Heart left ventricle (tissue), 16 donors: ENCODE measurements around the gene HMX1. TPM values are rescaled to one million over a fixed set of nuclear protein-coding genes. Genes with fewer than 3 reads are reported as not detected.
A peak's percentile ranks its signal among the peaks of the same experiment; 100 is the strongest.

Experiments
- ATAC-seq, 4 donors: fragments of 200-7000 bp; cut with Tn5 transposase; one replicate each; pipeline ENCODE4 v1.9.1; 2020 to 2022; ENCODE audit warnings: moderate library complexity in 4 of 4, mild to moderate bottlenecking in 3 of 4, moderate number of reproducible peaks in 1 of 4
- DNase-seq, 5 donors: peaks; one replicate each; pipeline ENCODE4 v3.0.0-alpha.2; 2020
- H3K27ac ChIP-seq, 12 donors: fragments of 200-600 bp; sonication (generic) in 4 of 12; one replicate each; pipeline versions ENCODE4 v1.5.0 to v1.8.0; 2016 to 2022; ENCODE audit warnings: mild to moderate bottlenecking in 2 of 12
- H3K27me3 ChIP-seq, 9 donors: fragments of 200-600 bp; sonication (generic) in 2 of 9; one replicate each; pipeline versions ENCODE4 v1.5.1 to v1.8.0; 2016 to 2022; ENCODE audit warnings: mild to moderate bottlenecking in 3 of 9
- H3K36me3 ChIP-seq, 9 donors: fragments of 200-600 bp; sonication (generic) in 2 of 9; one replicate each; pipeline versions ENCODE4 v1.5.0 to v1.8.0; 2018 to 2022; ENCODE audit warnings: mild to moderate bottlenecking in 2 of 9
- H3K4me1 ChIP-seq, 12 donors: fragments of 200-600 bp; sonication (generic) in 4 of 12; one replicate each; pipeline versions ENCODE4 v1.5.0 to v1.8.0; 2016 to 2022; ENCODE audit warnings: mild to moderate bottlenecking in 3 of 12
- H3K4me3 ChIP-seq, 12 donors: fragments of 200-600 bp; sonication (generic) in 4 of 12; one replicate each; pipeline versions ENCODE4 v1.5.0 to v1.8.0; 2017 to 2022; ENCODE audit warnings: mild to moderate bottlenecking in 9 of 12, moderate library complexity in 4 of 12
- H3K9me3 ChIP-seq, 12 donors: fragments of 200-600 bp; sonication (generic) in 4 of 12; one replicate each; pipeline versions ENCODE4 v1.5.0 to v1.8.0; 2016 to 2022; ENCODE audit warnings: mild to moderate bottlenecking in 1 of 12
- POLR2A ChIP-seq, 2 donors: fragments of 450-650 bp; IDR thresholded peaks; one replicate each; pipeline ENCODE4 v1.6.1; 2017; ENCODE audit warnings: antibody characterized with exemption in 2 of 2, mild to moderate bottlenecking in 2 of 2, moderate library complexity in 2 of 2
- WGBS, 4 donors: extraction: QIAGEN DNeasy Blood & Tissue Kit in 2 of 4; methylation state at CpG; one replicate each; pipeline versions ENCODE4 v1.1.5 to v1.1.7; 2013 to 2018; 5-methylcytosine and 5-hydroxymethylcytosine counted together
- intact Hi-C, 10 donors: fragments of 100-400 bp; cut with DNase I; formaldehyde crosslinking; loops; one replicate each; pipeline versions ENCODE4 v1.11.1 to v1.14.2; 2022
- polyA plus RNA-seq, 2 donors: library from polyadenylated mRNA; stranded (reverse); fragments of 200-250 nt; gene quantifications; one replicate each; pipeline ENCODE4 v1.2.3, GENCODE V29; 2013
- total RNA-seq, 9 donors: library from RNA; depleted of rRNA in 2 of 9; stranded (reverse); fragments of >200 nt in 2 of 9; fragmentation: NEBNext Ultra II Directional in 3 of 9; extraction: Animal tissue kit (Norgen Biotek cat#: 25700) in 3 of 9; gene quantifications; one replicate each; pipeline versions ENCODE4 v1.1.0 to v1.2.4, GENCODE V29; 2016 to 2023
- TF ChIP-seq, protein P1 (sequence below), 12 donors: fragments of 200-600 bp; sonication (generic) in 4 of 12; IDR thresholded peaks; one replicate each; pipeline versions ENCODE4 v1.5.0 to v1.8.0; 2018 to 2022; ENCODE audit warnings: antibody characterized with exemption in 12 of 12, mild to moderate bottlenecking in 5 of 12
- donor health status: ischemic (EF 13 %, LVEDD 7.1; RV severe dilation, severe dysfunction).
- donor health status: healthy with polysubstance abuse.
- donor health status: DM: no; HTN: yes; CAD: no.
- donor health status: DM: no; HTN: no; CAD: no.
- donor health status: ischemic (EF 25% LVEDD 6.9; RV normal size, moderate dysfunction).
- donor health status: ischemic (EF 25% LVEDD 5.7; RV mildly dilated, moderate dysfunction).
- donor health status: healthy.
- donor health status: DM: yes; HTN: yes; CAD: no.
- donor health status: ischemic (EF 35%, LVEDD 5.7; RV mildly dilated, moderate dysfunction).
- donor health status: nonischemic (EF 11% LVEDD 7.7; RV severe dilation, severe dysfunction).
- donor health status: DM: yes; HTN: yes; CAD: no.
- donor health status: PGD.
- donor health status: ischemic (EF 29% LVEDD 5.4; RV normal size, mild dysfunction).
- donor health status: nonischemic (EF 23%, LVEDD 6.1; RV moderate dilation, normal function).

HMX1 gene
- total and polyA plus RNA-seq, 11 donors: 0.25 TPM; not detected in 10

- peak in 1 of 5 donors; percentile 8 for DNase-seq
- H3K9me3 ChIP-seq: no peaks in the 10 kb centered on the region
- WGBS, 4 donors: 76 to 81% (median 79%) methylated on average over 5 to 6 of the region's 6 CpGs
- H3K4me3 ChIP-seq: no peak overlapping the region
- intact Hi-C loops: loop anchor here in 9 of 10 donors (10.0 kb wide), 4 partner anchors 298 to 448 kb away; no protein-coding TSS in a partner anchor
- no peaks in the 10 kb centered on the region for H3K36me3 ChIP-seq
- peaks cover 0 to 27% (median 9%) of the 10 kb centered on the region in 9 donors for H3K27me3 ChIP-seq
- H3K27ac ChIP-seq: no peak overlapping the region
- ATAC-seq: no peak
- no peaks in the 10 kb centered on the region for H3K4me1 ChIP-seq
- TF ChIP-seq, protein P1, sequence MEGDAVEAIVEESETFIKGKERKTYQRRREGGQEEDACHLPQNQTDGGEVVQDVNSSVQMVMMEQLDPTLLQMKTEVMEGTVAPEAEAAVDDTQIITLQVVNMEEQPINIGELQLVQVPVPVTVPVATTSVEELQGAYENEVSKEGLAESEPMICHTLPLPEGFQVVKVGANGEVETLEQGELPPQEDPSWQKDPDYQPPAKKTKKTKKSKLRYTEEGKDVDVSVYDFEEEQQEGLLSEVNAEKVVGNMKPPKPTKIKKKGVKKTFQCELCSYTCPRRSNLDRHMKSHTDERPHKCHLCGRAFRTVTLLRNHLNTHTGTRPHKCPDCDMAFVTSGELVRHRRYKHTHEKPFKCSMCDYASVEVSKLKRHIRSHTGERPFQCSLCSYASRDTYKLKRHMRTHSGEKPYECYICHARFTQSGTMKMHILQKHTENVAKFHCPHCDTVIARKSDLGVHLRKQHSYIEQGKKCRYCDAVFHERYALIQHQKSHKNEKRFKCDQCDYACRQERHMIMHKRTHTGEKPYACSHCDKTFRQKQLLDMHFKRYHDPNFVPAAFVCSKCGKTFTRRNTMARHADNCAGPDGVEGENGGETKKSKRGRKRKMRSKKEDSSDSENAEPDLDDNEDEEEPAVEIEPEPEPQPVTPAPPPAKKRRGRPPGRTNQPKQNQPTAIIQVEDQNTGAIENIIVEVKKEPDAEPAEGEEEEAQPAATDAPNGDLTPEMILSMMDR (IDR thresholded peaks at IDR 0.05): no peak
- TF ChIP-seq POLR2A (IDR thresholded peaks at IDR 0.05): no peak
These were observed 40.9 kb upstream of the HMX1 start for GRCh38 chr4:8912506-8912905.

DNA sequence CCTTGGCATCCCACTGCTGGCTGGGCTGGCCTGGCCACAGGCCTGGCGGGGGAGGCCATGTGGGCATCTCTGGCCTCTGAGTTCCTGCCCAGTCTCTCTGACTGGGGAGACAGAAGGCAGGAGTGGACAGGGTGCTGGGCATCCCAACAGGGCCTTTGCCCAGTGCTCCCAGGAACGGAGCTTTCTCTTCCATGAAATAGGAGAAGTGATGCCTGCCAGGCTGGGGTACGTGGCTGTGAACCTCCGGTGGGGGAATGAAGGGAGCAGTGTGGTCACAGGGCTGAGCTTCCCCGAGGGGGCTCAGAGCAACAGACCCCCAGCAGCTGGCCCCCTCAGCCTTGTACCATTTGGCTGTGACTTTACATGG, 40.4 kb upstream of the HMX1 start:
- H3K9me3 ChIP-seq: no peaks in the 10 kb centered on the region
- peaks cover 0 to 31% (median 9%) of the 10 kb centered on the region in 9 donors for H3K27me3 ChIP-seq
- 55 to 85% (median 74%) methylated on average over 2 to 5 of the region's 5 CpGs for WGBS, 4 donors
- TF ChIP-seq, protein P1 (IDR thresholded peaks at IDR 0.05): no peak
- TF ChIP-seq POLR2A (IDR thresholded peaks at IDR 0.05): no peak
- H3K36me3 ChIP-seq: no peaks in the 10 kb centered on the region
- ATAC-seq: no peak
- DNase-seq: peak in 1 of 5 donors; percentile 8
- no peak overlapping the region for H3K4me3 ChIP-seq
- no peak overlapping the region for H3K27ac ChIP-seq
- no peaks in the 10 kb centered on the region for H3K4me1 ChIP-seq
- intact Hi-C loops: loop anchor here in 9 of 10 donors (10.0 kb wide), 4 partner anchors 297 to 447 kb away; no protein-coding TSS in a partner anchor

- DNase-seq (peak in 2 of 5 donors; percentile 13 to 16), ATAC-seq (no peak)
- Histone ChIP-seq H3K27ac (no peak overlapping the region), H3K4me3 (no peak overlapping the region), H3K36me3 (no peaks in the 10 kb centered on the region), H3K4me1 (no peaks in the 10 kb centered on the region), H3K27me3 (peaks cover 0 to 33% (median 9%) of the 10 kb centered on the region in 9 donors), H3K9me3 (no peaks in the 10 kb centered on the region)
- intact Hi-C loops: loop anchor here in 9 of 10 donors (10.0 kb wide), 4 partner anchors 297 to 447 kb away; no protein-coding TSS in a partner anchor
- TF ChIP-seq, protein P1 (IDR thresholded peaks at IDR 0.05): no peak
- TF ChIP-seq POLR2A (IDR thresholded peaks at IDR 0.05): no peak
- 68 to 74% (median 74%) methylated on average over 28 to 31 of the region's 31 CpGs for WGBS, 4 donors
These were observed 39.9 kb upstream of the HMX1 start for GRCh38 chr4:8911316-8912088.

GRCh38 chr4:8910822-8911315, 39.2 kb upstream of the HMX1 start:
- Histone ChIP-seq H3K36me3 (no peaks in the 10 kb centered on the region), H3K27ac (no peak overlapping the region), H3K4me1 (no peaks in the 10 kb centered on the region), H3K4me3 (no peak overlapping the region), H3K27me3 (peaks cover 0 to 36% (median 9%) of the 10 kb centered on the region in 9 donors), H3K9me3 (no peaks in the 10 kb centered on the region)
- intact Hi-C loops: loop anchor here in 9 of 10 donors (10.0 kb wide), 4 partner anchors 296 to 446 kb away; no protein-coding TSS in a partner anchor
- ATAC-seq: no peak
- WGBS, 4 donors: 55 to 56% (median 55%) methylated on average over 15 of the region's 15 CpGs
- TF ChIP-seq, protein P1 (IDR thresholded peaks at IDR 0.05): no peak
- TF ChIP-seq POLR2A (IDR thresholded peaks at IDR 0.05): no peak
- peak in 2 of 5 donors; percentile 4 to 51 for DNase-seq
